Tibial artery (tissue), 4 donors: ENCODE results near the gene DAZ3.
"Not testable (repeated sequence)": the region's sequence is repeated elsewhere in the genome, so short reads cannot be mapped to it uniquely, and the experiment has no call there.

Source experiments
- DNase-seq, 2 donors: peaks; one replicate each; pipeline ENCODE4 v3.0.0-alpha.2; 2019
- H3K27ac ChIP-seq, 2 donors: fragments of 200-600 bp; sonication (generic) in 1 of 2; 1 replicate in 1 of 2; 2 replicates in 1 of 2; pipeline ENCODE4 v1.5.1; 2018 to 2019; ENCODE audit warnings: mild to moderate bottlenecking in 1 of 2
- H3K27me3 ChIP-seq, 2 donors: fragments of 200-600 bp; sonication (generic) in 1 of 2; one replicate each; pipeline versions ENCODE4 v1.5.1 to v1.6.0; 2016 to 2019
- H3K36me3 ChIP-seq, 3 donors: fragments of 200-600 bp; sonication (generic) in 2 of 3; one replicate each; pipeline ENCODE4 v1.5.1; 2016 to 2019; ENCODE audit warnings: mild to moderate bottlenecking in 2 of 3
- H3K4me1 ChIP-seq, 4 donors: fragments of 200-600 bp; sonication (generic) in 2 of 4; 1 replicate in 3 of 4; 2 replicates in 1 of 4; pipeline ENCODE4 v1.5.1; 2016 to 2019
- H3K4me3 ChIP-seq, 2 donors: fragments of 200-600 bp; sonication (generic) in 1 of 2; 1 replicate in 1 of 2; 2 replicates in 1 of 2; pipeline ENCODE4 v1.5.1; 2018 to 2019; ENCODE audit warnings: mild to moderate bottlenecking in 2 of 2
- H3K9me3 ChIP-seq, 3 donors: fragments of 200-600 bp; sonication (generic) in 1 of 3; one replicate each; pipeline ENCODE4 v1.5.1; 2016 to 2019
- intact Hi-C: fragments of 100-400 bp; cut with DNase I; formaldehyde crosslinking; loops from one replicate; pipeline ENCODE4 v1.15.0; 2023; ENCODE audit warnings: low total_unique reads

The DAZ3 gene

GRCh38 chrY:24813293-24813692 is at the start of gene DAZ3:
TSS of gene DAZ3 (minus strand) at chrY:24813393. CDS start at chrY:24813185, 208 bp downstream.
- H3K36me3 ChIP-seq, intact Hi-C loops, DNase-seq, H3K4me3 ChIP-seq, H3K27ac ChIP-seq, H3K27me3 ChIP-seq, H3K9me3 ChIP-seq, H3K4me1 ChIP-seq: not testable (repeated sequence)

- intact Hi-C loops, H3K4me1 ChIP-seq, H3K36me3 ChIP-seq, DNase-seq, H3K9me3 ChIP-seq, H3K27me3 ChIP-seq, H3K4me3 ChIP-seq, H3K27ac ChIP-seq: not testable (repeated sequence)
Measured at GRCh38 chrY:24833619-24834018, 20.4 kb upstream of the DAZ3 start, which contains the start of gene DAZ4. TSS of gene DAZ4 (plus strand) at chrY:24833919. CDS start at chrY:24834127, 208 bp downstream.

- H3K27me3 ChIP-seq, DNase-seq, H3K27ac ChIP-seq, H3K36me3 ChIP-seq, H3K4me3 ChIP-seq, H3K9me3 ChIP-seq, intact Hi-C loops, H3K4me1 ChIP-seq: not testable (repeated sequence)
Measured at GRCh38 chrY:24825069-24825468, 11.9 kb upstream of the DAZ3 start.

GRCh38 chrY:24824184-24824879 is 11.1 kb upstream of the DAZ3 start:
- H3K4me3 ChIP-seq, H3K4me1 ChIP-seq, H3K9me3 ChIP-seq, H3K27ac ChIP-seq, intact Hi-C loops, H3K27me3 ChIP-seq, DNase-seq, H3K36me3 ChIP-seq: not testable (repeated sequence)

- H3K36me3 ChIP-seq, intact Hi-C loops, H3K27me3 ChIP-seq, DNase-seq, H3K27ac ChIP-seq, H3K9me3 ChIP-seq, H3K4me3 ChIP-seq, H3K4me1 ChIP-seq: not testable (repeated sequence)
Measured at GRCh38 chrY:24821836-24822235, 8.6 kb upstream of the DAZ3 start.
